AG04449 (cell line): ENCODE measurements around the gene PLXDC2.
"Not testable (repeated sequence)": the region's sequence is repeated elsewhere in the genome, so short reads cannot be mapped to it uniquely, and the experiment has no call there.

Experiments
- CTCF ChIA-PET: fragments of 350-600 bp; formaldehyde crosslinking; extraction: SDS; loops from one replicate; lab custom pipeline; 2021; ENCODE audit warnings: antibody characterized with exemption; lab: Yijun Ruan, JAX
- POLR2A ChIA-PET: fragments of 400-600, 350-600 bp; formaldehyde crosslinking; extraction: SDS; loops from one replicate; lab custom pipeline; 2020; ENCODE audit warnings: antibody characterized with exemption, inconsistent platforms; lab: Yijun Ruan, JAX
- DNase-seq: peaks from one replicate; pipeline ENCODE4 v3.0.0-alpha.2; 2010; ENCODE audit warnings: low read depth, low spot score
- H3K4me3 ChIP-seq: 2 replicates; pipeline ENCODE4 v1.5.1; 2011; ENCODE audit warnings: low read depth, mild to moderate bottlenecking, control low read depth, low read length
- CTCF ChIP-seq: IDR thresholded peaks from one replicate; pipeline ENCODE4 v1.5.1; 2011; ENCODE audit warnings: mild to moderate bottlenecking, moderate library complexity, low read length, control low read depth, inconsistent platforms; ENCODE audit not compliant: insufficient read depth; ENCODE audit errors: missing control alignments

PLXDC2 gene

GRCh38 chr10:20185116-20185515 lies 368.9 kb downstream of the PLXDC2 start:
- no peak for DNase-seq
- POLR2A ChIA-PET = no interaction called here
- CTCF ChIA-PET = no interaction called here

GRCh38 chr10:20191392-20191791 lies 375.2 kb downstream of the PLXDC2 start:
- POLR2A ChIA-PET, H3K4me3 ChIP-seq, CTCF ChIA-PET, DNase-seq: not testable (repeated sequence)

More at GRCh38 chr10:20185116-20185515, 368.9 kb downstream of the PLXDC2 start:
- no peak for TF ChIP-seq CTCF
- no peak overlapping the region for H3K4me3 ChIP-seq

GRCh38 chr10:20195076-20195475 lies 378.8 kb downstream of the PLXDC2 start:
- no peak for DNase-seq
- no peak for TF ChIP-seq CTCF
- CTCF ChIA-PET = no interaction called here
- POLR2A ChIA-PET = no interaction called here
- no peak overlapping the region for H3K4me3 ChIP-seq

GRCh38 chr10:20200758-20201157 lies 384.5 kb downstream of the PLXDC2 start:
- TF ChIP-seq CTCF = no peak
- ChIA-PET CTCF (no interaction called here), POLR2A (no interaction called here)

GRCh38 chr10:20202337-20202736 lies 386.1 kb downstream of the PLXDC2 start:
- no peak for TF ChIP-seq CTCF
- POLR2A ChIA-PET = no interaction called here
- H3K4me3 ChIP-seq = no peak overlapping the region
- no peak for DNase-seq
- CTCF ChIA-PET = no interaction called here

More at GRCh38 chr10:20200758-20201157, 384.5 kb downstream of the PLXDC2 start:
- H3K4me3 ChIP-seq = no peak overlapping the region
- DNase-seq = no peak

GRCh38 chr10:20207653-20208052 lies 391.4 kb downstream of the PLXDC2 start:
- ChIA-PET POLR2A (no interaction called here), CTCF (no interaction called here)
- DNase-seq = no peak
- TF ChIP-seq CTCF = no peak
- H3K4me3 ChIP-seq = no peak overlapping the region

- CTCF ChIA-PET, POLR2A ChIA-PET, H3K4me3 ChIP-seq, DNase-seq: not testable (repeated sequence)
These were observed 392.9 kb downstream of the PLXDC2 start for GRCh38 chr10:20209098-20209497.
